T-helper 2 cell treated with Interferon-gamma antibody and Interleukin-4, amounts not matched to agents 5 μg/mL and 100 μg/mL, for 36 hours (primary cell): Measurements from ENCODE around the gene MEF2C.
"Not testable (repeated sequence)": the region's sequence is repeated elsewhere in the genome, so short reads cannot be mapped to it uniquely, and the experiment has no call there.

Source experiments
- DNase-seq: peaks from one replicate; pipeline ENCODE4 v3.0.0; 2021; ENCODE audit warnings: low spot score
- H3K27ac Mint-ChIP-seq: one replicate; pipeline ENCODE4 v1.8.0; 2021; ENCODE audit warnings: mild to moderate bottlenecking, mixed read lengths
- H3K27me3 Mint-ChIP-seq: one replicate; pipeline ENCODE4 v1.8.0; 2021; ENCODE audit warnings: low read depth, mixed read lengths
- H3K36me3 Mint-ChIP-seq: one replicate; pipeline ENCODE4 v1.8.0; 2021; ENCODE audit warnings: low read depth, mixed read lengths
- H3K4me1 Mint-ChIP-seq: one replicate; pipeline ENCODE4 v1.8.0; 2021; ENCODE audit warnings: low read depth, mixed read lengths
- H3K4me3 Mint-ChIP-seq: one replicate; pipeline ENCODE4 v1.8.0; 2022; ENCODE audit warnings: mild to moderate bottlenecking, moderate library complexity, mixed read lengths
- H3K9me3 Mint-ChIP-seq: one replicate; pipeline ENCODE4 v1.8.0; 2021; ENCODE audit warnings: mixed read lengths

Gene MEF2C

DNA sequence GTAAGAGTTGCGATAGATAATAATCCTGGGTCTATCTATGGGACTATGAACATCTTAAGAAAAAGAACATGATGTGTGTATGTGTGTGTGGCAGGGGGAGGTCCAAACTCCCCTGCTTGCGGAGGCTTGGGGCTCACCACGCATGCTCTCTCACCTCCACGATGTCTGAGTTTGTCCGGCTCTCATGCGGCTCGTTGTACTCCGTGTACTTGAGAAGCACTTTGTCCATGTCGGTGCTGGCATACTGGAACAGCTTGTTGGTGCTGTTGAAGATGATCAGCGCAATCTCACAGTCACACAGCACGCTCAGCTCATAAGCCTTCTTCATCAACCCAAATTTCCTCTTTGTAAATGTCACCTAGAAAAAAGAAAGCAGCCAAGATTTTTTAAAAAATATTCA is 78.5 kb downstream of the MEF2C start:
- Mint-ChIP-seq H3K9me3 (no peaks in the 10 kb centered on the region), H3K27me3 (no peaks in the 10 kb centered on the region), H3K4me1 (no peaks in the 10 kb centered on the region), H3K4me3 (no peak overlapping the region), H3K36me3 (no peaks in the 10 kb centered on the region), H3K27ac (no peak overlapping the region)
- DNase-seq, result no peak

DNA sequence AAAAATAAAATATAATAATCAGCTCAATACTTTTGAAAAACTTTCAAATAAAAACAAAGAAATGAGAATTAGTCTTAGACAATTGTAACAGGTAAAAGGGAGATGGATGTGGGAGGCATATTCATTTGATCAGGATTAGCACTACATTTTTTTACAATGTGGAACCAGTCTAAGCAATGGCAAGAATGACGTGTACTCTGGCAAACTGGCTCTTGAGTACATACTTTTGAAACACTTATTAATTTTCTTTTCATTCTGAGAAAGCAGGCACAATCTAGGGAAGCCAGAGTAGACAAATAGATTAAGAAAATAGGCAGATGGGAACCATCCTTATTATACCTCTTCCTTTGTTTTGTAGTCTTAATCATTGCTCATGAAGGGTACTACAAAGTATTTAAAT is 79.7 kb downstream of the MEF2C start:
- no peak for DNase-seq
- H3K4me3 Mint-ChIP-seq, result no peak overlapping the region
- no peaks in the 10 kb centered on the region for H3K4me1 Mint-ChIP-seq
- H3K27me3 Mint-ChIP-seq, result no peaks in the 10 kb centered on the region
- no peaks in the 10 kb centered on the region for H3K36me3 Mint-ChIP-seq
- no peaks in the 10 kb centered on the region for H3K9me3 Mint-ChIP-seq
- no peak overlapping the region for H3K27ac Mint-ChIP-seq

DNA sequence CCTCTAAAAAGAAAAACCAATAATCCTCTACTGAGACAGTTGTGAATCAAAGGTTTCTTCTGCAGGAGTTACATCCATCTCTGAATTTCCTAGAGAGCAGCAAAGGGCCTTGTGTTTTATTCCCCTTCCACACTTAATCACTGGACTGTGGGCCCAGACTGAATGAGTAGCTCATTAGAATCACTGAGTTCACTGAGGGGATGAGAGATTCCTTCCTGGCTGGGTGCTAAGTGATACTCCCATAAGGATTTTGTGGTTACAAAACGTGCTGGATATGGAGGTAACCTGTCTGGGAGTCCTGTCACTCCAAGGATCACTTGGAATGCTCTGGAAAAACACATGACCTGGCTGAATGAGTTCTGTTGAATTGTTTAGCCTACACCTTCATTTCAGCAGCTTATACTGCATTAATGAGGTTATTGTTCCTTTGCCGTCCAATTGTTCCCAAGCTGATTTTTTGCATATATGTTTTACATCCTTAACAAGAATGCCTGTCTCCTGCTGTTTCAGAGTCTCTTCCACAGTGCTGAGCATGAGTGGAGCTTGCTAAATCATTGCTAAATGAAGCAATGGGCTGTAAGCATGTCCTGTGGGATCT is 82.9 kb downstream of the MEF2C start:
- Mint-ChIP-seq H3K36me3 (no peaks in the 10 kb centered on the region), H3K9me3 (peaks cover 4% of the 10 kb centered on the region), H3K27ac (no peak overlapping the region), H3K27me3 (peaks cover 9% of the 10 kb centered on the region), H3K4me3 (no peak overlapping the region), H3K4me1 (no peaks in the 10 kb centered on the region)
- no peak for DNase-seq

DNA sequence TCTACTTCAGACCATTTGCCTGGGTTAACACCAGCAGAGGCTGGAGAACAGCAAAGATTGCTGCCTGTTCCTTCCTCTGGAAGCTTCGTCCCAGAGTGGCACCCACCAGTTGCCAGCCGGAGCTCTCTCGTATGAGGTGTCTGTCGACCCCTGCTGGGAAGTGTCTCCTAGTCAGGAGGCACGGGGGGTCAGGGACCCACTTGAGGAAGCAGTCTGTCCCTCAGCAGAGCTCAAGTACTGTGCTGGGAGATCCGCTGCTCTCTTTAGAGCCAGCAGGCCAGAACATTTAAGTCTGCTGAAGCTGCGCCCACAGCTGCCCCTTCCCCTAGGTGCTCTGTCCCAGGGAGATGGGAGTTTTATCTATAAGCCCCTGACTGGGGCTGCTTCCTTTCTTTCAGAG is 84.1 kb downstream of the MEF2C start:
- H3K36me3 Mint-ChIP-seq, H3K4me3 Mint-ChIP-seq, H3K27ac Mint-ChIP-seq, H3K9me3 Mint-ChIP-seq, H3K27me3 Mint-ChIP-seq, H3K4me1 Mint-ChIP-seq, DNase-seq: not testable (repeated sequence)

DNA sequence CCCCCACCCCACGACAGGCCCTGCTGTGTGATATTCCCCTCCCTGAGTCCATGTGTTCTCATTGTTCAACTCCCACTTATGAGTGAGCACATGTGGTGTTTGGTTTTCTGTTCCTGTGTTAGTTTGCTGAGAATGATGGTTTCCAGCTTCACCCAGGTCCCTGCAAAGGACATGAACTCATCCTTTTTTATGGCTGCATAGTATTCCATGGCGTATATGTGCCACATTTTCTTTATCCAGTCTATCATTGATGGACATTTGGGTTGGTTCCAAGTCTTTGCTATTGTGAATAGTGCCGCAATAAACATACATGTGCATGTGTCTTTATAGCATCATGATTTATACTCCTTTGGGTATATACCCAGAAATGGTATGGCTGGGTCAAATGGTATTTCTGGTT is 89.2 kb downstream of the MEF2C start:
- not testable (repeated sequence) for H3K4me1 Mint-ChIP-seq, DNase-seq, H3K36me3 Mint-ChIP-seq, H3K4me3 Mint-ChIP-seq, H3K27me3 Mint-ChIP-seq, H3K27ac Mint-ChIP-seq, H3K9me3 Mint-ChIP-seq

DNA sequence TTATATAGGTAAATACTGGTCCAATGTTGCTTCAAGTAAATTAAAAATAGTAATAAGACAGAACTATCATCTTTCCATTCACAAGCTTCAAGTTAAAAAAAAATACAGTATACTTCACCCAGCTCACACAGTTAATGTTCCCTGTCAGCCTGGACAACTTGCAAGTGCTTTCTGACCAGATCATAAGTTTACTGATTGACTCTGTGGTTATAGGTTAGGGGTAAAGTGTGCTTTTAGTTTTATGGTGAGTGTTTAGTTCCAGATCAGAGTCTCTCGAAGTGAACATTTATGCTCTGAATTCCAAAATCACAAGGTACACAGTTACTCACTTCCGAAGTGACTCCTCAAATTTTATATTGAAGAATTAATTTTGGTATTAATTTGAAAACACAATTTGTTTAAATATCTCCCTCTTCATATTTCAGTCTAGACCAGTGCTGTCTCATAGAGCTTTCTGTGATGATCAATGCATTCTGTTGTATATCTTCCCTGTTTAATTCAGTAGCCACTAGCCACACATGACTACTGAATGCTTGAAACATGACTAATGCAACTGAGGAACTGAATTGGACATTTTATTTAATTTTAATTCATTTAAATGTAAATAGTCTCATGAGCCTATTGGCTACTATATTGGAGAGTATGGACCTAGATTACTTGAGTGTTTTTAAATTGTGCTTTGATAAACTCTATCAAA is 90.7 kb downstream of the MEF2C start:
- H3K4me1 Mint-ChIP-seq, result no peaks in the 10 kb centered on the region
- DNase-seq, result no peak
- no peak overlapping the region for H3K4me3 Mint-ChIP-seq
- H3K9me3 Mint-ChIP-seq, result peaks cover 4% of the 10 kb centered on the region
- H3K27ac Mint-ChIP-seq, result no peak overlapping the region
- peaks cover 14% of the 10 kb centered on the region for H3K27me3 Mint-ChIP-seq
- no peaks in the 10 kb centered on the region for H3K36me3 Mint-ChIP-seq

DNA sequence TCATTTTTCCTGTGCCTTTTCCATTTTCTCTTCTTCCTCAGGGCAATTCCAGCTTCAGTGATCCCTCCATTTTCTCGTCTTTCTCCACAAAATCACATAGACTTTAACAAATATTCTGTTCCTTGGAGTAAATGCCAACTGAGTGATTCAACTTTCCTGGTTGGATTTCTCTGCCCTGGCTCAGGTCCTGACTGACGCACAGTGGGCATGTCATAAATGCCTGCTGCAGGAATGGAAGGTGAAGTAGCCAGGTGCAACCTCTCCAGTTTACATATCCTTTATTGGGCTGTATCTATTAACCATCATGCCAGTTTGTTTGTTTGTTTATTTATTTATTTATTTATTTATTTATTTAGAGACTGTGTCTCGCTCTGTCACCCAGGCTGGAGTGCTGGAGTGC is 95.1 kb downstream of the MEF2C start:
- H3K9me3 Mint-ChIP-seq, result no peaks in the 10 kb centered on the region
- peaks cover 15% of the 10 kb centered on the region for H3K27me3 Mint-ChIP-seq
- no peak overlapping the region for H3K4me3 Mint-ChIP-seq
- H3K4me1 Mint-ChIP-seq, result peaks cover 4% of the 10 kb centered on the region
- H3K27ac Mint-ChIP-seq, result no peak overlapping the region
- H3K36me3 Mint-ChIP-seq, result no peaks in the 10 kb centered on the region
- DNase-seq, result no peak

DNA sequence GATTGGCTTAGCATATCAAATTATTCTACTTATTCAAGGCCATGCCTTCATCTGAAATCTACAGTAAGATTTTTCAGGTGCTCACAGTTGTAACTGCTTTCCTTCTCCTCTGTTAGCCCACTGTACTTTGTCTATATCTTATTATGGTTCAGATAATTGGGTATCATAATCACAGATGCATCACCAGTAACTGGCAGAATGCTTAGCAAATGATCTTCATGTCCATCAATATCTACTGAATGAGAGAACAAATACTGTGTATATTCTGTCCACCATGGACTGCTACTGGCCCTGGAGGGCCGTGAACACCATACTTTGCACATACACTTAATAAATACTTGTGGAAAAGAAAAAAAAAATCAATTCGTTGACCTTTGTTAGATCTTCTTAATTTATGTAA is 96.2 kb downstream of the MEF2C start:
- Mint-ChIP-seq H3K27me3 (peaks cover 15% of the 10 kb centered on the region), H3K4me1 (peaks cover 4% of the 10 kb centered on the region), H3K4me3 (no peak overlapping the region), H3K36me3 (no peaks in the 10 kb centered on the region), H3K27ac (no peak overlapping the region), H3K9me3 (no peaks in the 10 kb centered on the region)
- no peak for DNase-seq

DNA sequence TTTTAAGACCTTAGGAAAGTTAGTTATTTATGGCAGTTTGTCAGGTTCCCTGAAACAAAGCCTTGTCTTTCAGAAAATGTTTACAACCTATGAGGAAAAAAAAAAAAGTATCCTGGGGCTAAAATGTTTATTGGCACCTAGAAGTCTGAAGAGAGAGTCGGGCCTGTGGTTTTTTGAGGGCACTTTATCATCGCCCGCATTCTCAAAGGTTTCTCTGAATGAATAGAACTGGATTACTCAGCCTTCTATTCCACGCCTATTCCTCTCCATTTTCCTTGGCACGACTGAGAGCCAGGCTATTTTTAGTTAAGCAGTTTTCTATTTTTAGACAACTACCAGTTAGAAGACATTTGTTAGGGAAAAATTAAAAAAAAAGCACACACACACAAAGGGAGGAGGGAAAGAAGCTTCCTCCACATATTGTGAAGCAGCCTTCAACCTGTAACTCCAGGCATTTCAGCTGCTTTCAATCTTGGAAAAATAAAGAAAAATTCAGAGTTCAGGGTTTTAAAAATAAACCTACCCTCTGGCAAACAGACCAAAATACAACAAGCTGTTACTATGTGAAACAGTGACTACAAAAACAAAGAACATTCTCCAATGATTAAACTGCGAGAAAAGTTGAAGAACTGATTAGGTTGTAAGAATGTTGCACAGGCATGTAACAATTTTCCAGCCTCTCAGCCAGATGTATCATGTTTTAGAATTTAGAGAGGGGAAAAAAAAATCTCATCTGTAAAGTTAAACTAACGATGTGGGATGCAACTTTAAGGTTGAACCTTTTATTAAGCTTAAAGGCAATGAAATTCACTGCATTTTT is 97.0 kb downstream of the MEF2C start:
- no peak for DNase-seq
- Mint-ChIP-seq H3K4me1 (peaks cover 4% of the 10 kb centered on the region), H3K4me3 (no peak overlapping the region), H3K9me3 (no peaks in the 10 kb centered on the region), H3K27ac (no peak overlapping the region), H3K27me3 (peaks cover 15% of the 10 kb centered on the region), H3K36me3 (no peaks in the 10 kb centered on the region)

DNA sequence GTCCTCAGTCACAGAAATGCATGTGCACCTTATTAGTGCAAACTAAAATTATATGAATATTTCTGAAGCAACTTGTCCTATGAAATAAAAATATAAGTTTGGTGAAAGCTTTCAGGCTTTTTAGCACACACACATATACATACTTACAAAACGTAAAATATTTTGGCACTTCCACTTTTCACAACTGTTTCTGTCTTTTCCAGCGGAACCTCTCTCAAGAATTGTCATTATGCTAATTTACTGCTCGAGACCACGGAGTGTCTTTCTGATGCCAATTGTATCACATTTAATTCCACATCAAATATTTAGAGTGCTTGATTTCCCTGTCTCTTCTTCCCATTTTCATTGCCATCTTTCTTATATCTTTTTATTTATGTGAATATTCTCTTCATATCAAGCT is 100.4 kb downstream of the MEF2C start:
- no peak overlapping the region for H3K4me3 Mint-ChIP-seq
- H3K4me1 Mint-ChIP-seq, result peaks cover 4% of the 10 kb centered on the region
- no peaks in the 10 kb centered on the region for H3K9me3 Mint-ChIP-seq
- peaks cover 11% of the 10 kb centered on the region for H3K27me3 Mint-ChIP-seq
- H3K27ac Mint-ChIP-seq, result no peak overlapping the region
- DNase-seq, result no peak
- H3K36me3 Mint-ChIP-seq, result no peaks in the 10 kb centered on the region

DNA sequence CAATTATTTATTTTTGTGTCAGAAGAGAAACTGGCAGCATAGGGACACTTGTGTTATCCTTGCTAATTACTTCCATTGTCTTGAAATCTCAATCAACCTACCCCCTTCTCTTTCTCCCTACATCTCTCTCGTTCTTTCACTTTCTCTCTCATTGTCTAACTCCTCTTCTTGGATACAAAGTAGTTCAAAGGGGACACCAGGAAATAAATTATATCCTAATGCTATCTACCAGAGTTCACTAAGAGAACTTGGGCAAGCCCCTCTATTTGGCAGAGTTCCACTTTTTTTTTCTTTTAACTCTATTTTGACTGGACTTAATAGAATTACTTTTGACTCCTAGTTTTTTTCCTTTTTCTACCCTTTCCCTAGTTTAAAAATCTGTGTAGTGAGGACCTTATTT is 102.2 kb downstream of the MEF2C start:
- Mint-ChIP-seq H3K27ac (no peak overlapping the region), H3K4me3 (no peak overlapping the region), H3K4me1 (peaks cover 2% of the 10 kb centered on the region), H3K27me3 (peaks cover under 1% of the 10 kb centered on the region), H3K9me3 (no peaks in the 10 kb centered on the region), H3K36me3 (no peaks in the 10 kb centered on the region)
- no peak for DNase-seq

DNA sequence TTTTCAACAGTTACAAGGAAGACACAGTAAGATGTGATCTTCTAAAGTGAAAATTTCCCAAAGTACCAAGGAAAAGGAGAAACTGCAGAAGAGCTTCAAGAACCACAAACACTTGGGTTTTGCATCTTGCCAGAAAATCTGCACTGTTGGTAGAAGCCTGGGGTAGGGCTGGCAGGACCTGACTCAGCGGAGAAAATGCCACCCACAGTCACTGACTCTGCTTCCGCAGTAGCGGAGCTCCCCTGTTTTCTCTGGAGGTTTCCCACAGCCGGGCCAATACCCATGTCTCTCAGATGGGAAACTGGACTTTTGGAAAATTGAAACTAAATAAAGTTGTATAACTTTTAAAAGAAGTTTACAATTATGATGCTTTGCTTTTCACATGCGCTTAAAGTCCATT is 104.2 kb downstream of the MEF2C start:
- DNase-seq, result no peak
- H3K27ac Mint-ChIP-seq, result no peak overlapping the region

DNA sequence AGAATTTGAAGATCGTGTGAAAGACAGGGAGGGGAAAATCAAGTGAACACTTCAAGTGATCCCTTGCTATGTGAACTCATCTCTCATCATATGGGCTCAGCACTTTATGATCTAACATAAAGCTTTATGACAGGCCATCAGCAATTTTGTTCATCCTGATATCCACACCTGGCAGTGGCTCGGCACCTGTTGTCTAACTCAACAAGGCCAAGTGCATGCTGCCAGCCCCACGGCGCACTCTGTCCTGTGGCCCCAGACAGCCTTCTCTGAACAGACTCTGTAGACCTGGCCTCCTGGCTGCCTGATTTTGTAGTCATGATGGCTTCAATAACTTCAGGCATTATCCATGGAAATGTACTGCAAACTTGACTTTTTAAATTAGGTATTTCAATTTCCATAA is 106.3 kb downstream of the MEF2C start:
- H3K4me1 Mint-ChIP-seq, result no peaks in the 10 kb centered on the region
- no peaks in the 10 kb centered on the region for H3K36me3 Mint-ChIP-seq
- no peak for DNase-seq
- H3K27ac Mint-ChIP-seq, result no peak overlapping the region
- H3K27me3 Mint-ChIP-seq, result no peaks in the 10 kb centered on the region
- H3K4me3 Mint-ChIP-seq, result no peak overlapping the region
- no peaks in the 10 kb centered on the region for H3K9me3 Mint-ChIP-seq

More for the DNA sequence above, 104.2 kb downstream of the MEF2C start:
- no peaks in the 10 kb centered on the region for H3K9me3 Mint-ChIP-seq
- H3K4me1 Mint-ChIP-seq, result no peaks in the 10 kb centered on the region
- no peaks in the 10 kb centered on the region for H3K27me3 Mint-ChIP-seq
- no peak overlapping the region for H3K4me3 Mint-ChIP-seq
- H3K36me3 Mint-ChIP-seq, result no peaks in the 10 kb centered on the region

DNA sequence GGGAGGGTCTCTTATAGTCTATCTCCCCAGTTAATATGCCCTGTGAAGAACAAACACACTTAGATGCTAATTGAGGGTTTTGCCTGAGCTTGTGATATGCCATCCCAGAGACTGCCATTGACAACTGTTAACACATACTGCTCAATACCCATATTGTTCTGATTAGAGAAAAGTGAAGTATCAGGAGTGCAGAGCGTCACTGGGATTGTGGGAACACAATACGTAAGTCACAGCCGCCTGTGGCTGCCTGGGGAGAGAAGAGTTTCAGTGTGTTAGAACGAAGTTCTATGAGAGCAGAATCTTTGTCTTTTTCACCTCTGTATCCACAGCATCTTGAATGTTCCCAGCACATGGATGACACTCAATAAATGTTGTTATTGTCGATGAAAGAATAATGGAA is 110.2 kb downstream of the MEF2C start:
- no peak overlapping the region for H3K27ac Mint-ChIP-seq
- no peak for DNase-seq
- peaks cover 8% of the 10 kb centered on the region for H3K27me3 Mint-ChIP-seq
- no peak overlapping the region for H3K4me3 Mint-ChIP-seq
- H3K9me3 Mint-ChIP-seq, result no peaks in the 10 kb centered on the region
- no peaks in the 10 kb centered on the region for H3K4me1 Mint-ChIP-seq
- H3K36me3 Mint-ChIP-seq, result no peaks in the 10 kb centered on the region
